HAP-1 (cell line): ENCODE measurements around the gene ST14.

Experiments
- DNase-seq, 2 experiments: peaks; one replicate each; pipeline ENCODE4 v3.0.0-alpha.2; 2016 to 2020; ENCODE audit warnings: low spot score in 2 of 2
- H3K27me3 ChIP-seq: fragments of 250-450 bp; sonication (Bioruptor Pico); 2 replicates; pipeline ENCODE4 v1.5.1; 2020; ENCODE audit warnings: low read depth, mild to moderate bottlenecking, moderate library complexity
- H3K36me3 ChIP-seq: fragments of 250-450 bp; sonication (Bioruptor Pico); replicated peaks from 2 replicates; pipeline ENCODE4 v1.5.1; 2020; ENCODE audit warnings: mild to moderate bottlenecking
- H3K4me1 ChIP-seq: fragments of 250-450 bp; sonication (Bioruptor Pico); 2 replicates; pipeline ENCODE4 v1.5.1; 2020; ENCODE audit warnings: mild to moderate bottlenecking
- H3K4me3 ChIP-seq: fragments of 250-450 bp; sonication (Bioruptor Pico); 2 replicates; pipeline ENCODE4 v1.5.1; 2020; ENCODE audit warnings: mild to moderate bottlenecking, moderate library complexity
- H3K9me3 ChIP-seq: fragments of 250-450 bp; sonication (Bioruptor Pico); 2 replicates; pipeline ENCODE4 v1.5.1; 2020; ENCODE audit warnings: mild to moderate bottlenecking, moderate library complexity
- in situ Hi-C: fragments of 300-500 bp; cut with MboI; formaldehyde crosslinking; loops from 3 replicates; pipeline ENCODE4 v1.14.3; 2020; ENCODE audit warnings: low sequenced_read_pairs, inconsistent platforms, mixed read lengths

The ST14 gene

GRCh38 chr11:130208241-130209127, 48.9 kb downstream of the ST14 start:
- Histone ChIP-seq H3K4me3 (no peak overlapping the region), H3K9me3 (no peaks in the 10 kb centered on the region), H3K4me1 (no peaks in the 10 kb centered on the region), H3K36me3 (no peaks in the 10 kb centered on the region), H3K27me3 (no peaks in the 10 kb centered on the region)
- in situ Hi-C loops, result no loop called here
- DNase-seq, result no peak

GRCh38 chr11:130209128-130209932, 49.7 kb downstream of the ST14 start:
- H3K4me1 ChIP-seq, result no peaks in the 10 kb centered on the region
- no peak for DNase-seq
- no peak overlapping the region for H3K4me3 ChIP-seq
- no peaks in the 10 kb centered on the region for H3K27me3 ChIP-seq
- in situ Hi-C loops, result no loop called here
- no peaks in the 10 kb centered on the region for H3K36me3 ChIP-seq
- no peaks in the 10 kb centered on the region for H3K9me3 ChIP-seq

- no peak for DNase-seq
- no peaks in the 10 kb centered on the region for H3K9me3 ChIP-seq
- no peaks in the 10 kb centered on the region for H3K36me3 ChIP-seq
- no peak overlapping the region for H3K4me3 ChIP-seq
- in situ Hi-C loops, result loop anchor here (10.0 kb wide), 2 partner anchors 215 to 655 kb away; partner anchors contain the start of gene ADAMTS8
- no peaks in the 10 kb centered on the region for H3K4me1 ChIP-seq
- H3K27me3 ChIP-seq, result no peaks in the 10 kb centered on the region
These were observed 50.6 kb downstream of the ST14 start for GRCh38 chr11:130209954-130210854.

GRCh38 chr11:130211144-130211543, 51.6 kb downstream of the ST14 start:
- no peak overlapping the region for H3K4me3 ChIP-seq
- H3K9me3 ChIP-seq, result no peaks in the 10 kb centered on the region
- no peaks in the 10 kb centered on the region for H3K36me3 ChIP-seq
- no peaks in the 10 kb centered on the region for H3K27me3 ChIP-seq
- no peak for DNase-seq
- H3K4me1 ChIP-seq, result no peaks in the 10 kb centered on the region
- in situ Hi-C loops, result loop anchor here (10.0 kb wide), 2 partner anchors 214 to 654 kb away; partner anchors contain the start of gene ADAMTS8

GRCh38 chr11:130211781-130212401, 52.3 kb downstream of the ST14 start:
- no peaks in the 10 kb centered on the region for H3K9me3 ChIP-seq
- in situ Hi-C loops, result loop anchor here (10.0 kb wide), 2 partner anchors 213 to 653 kb away; partner anchors contain the start of gene ADAMTS8
- H3K4me3 ChIP-seq, result no peak overlapping the region
- no peaks in the 10 kb centered on the region for H3K36me3 ChIP-seq
- no peaks in the 10 kb centered on the region for H3K27me3 ChIP-seq
- DNase-seq, result no peak
- no peaks in the 10 kb centered on the region for H3K4me1 ChIP-seq

- no peaks in the 10 kb centered on the region for H3K4me1 ChIP-seq
- H3K27me3 ChIP-seq, result no peaks in the 10 kb centered on the region
- no peaks in the 10 kb centered on the region for H3K9me3 ChIP-seq
- DNase-seq, result no peak
- in situ Hi-C loops, result loop anchor here (10.0 kb wide), 2 partner anchors 212 to 652 kb away; partner anchors contain the start of gene ADAMTS8
- no peak overlapping the region for H3K4me3 ChIP-seq
- no peaks in the 10 kb centered on the region for H3K36me3 ChIP-seq
These were observed 52.9 kb downstream of the ST14 start for GRCh38 chr11:130212431-130212961.

- H3K4me3 ChIP-seq, result no peak overlapping the region
- no peaks in the 10 kb centered on the region for H3K36me3 ChIP-seq
- H3K4me1 ChIP-seq, result no peaks in the 10 kb centered on the region
- no peaks in the 10 kb centered on the region for H3K9me3 ChIP-seq
- DNase-seq, result peak; percentile 34 to 84
- in situ Hi-C loops, result loop anchor here (10.0 kb wide), 2 partner anchors 211 to 651 kb away; partner anchors contain the start of gene ADAMTS8
- no peaks in the 10 kb centered on the region for H3K27me3 ChIP-seq
These were observed 53.8 kb downstream of the ST14 start for GRCh38 chr11:130213143-130213978.

GRCh38 chr11:130213979-130214281, 54.3 kb downstream of the ST14 start:
- in situ Hi-C loops, result loop anchor here (10.0 kb wide), 2 partner anchors 211 to 651 kb away; partner anchors contain the start of gene ADAMTS8
- Histone ChIP-seq H3K27me3 (no peaks in the 10 kb centered on the region), H3K4me3 (no peak overlapping the region), H3K9me3 (no peaks in the 10 kb centered on the region), H3K4me1 (no peaks in the 10 kb centered on the region), H3K36me3 (no peaks in the 10 kb centered on the region)
- DNase-seq, result no peak

GRCh38 chr11:130214861-130215530, 55.4 kb downstream of the ST14 start:
- Histone ChIP-seq H3K36me3 (no peaks in the 10 kb centered on the region), H3K4me3 (no peak overlapping the region), H3K27me3 (no peaks in the 10 kb centered on the region), H3K9me3 (no peaks in the 10 kb centered on the region), H3K4me1 (no peaks in the 10 kb centered on the region)
- DNase-seq, result no peak
- in situ Hi-C loops, result loop anchor here (10.0 kb wide), 2 partner anchors 210 to 650 kb away; partner anchors contain the start of gene ADAMTS8

- Histone ChIP-seq H3K9me3 (no peaks in the 10 kb centered on the region), H3K4me1 (no peaks in the 10 kb centered on the region), H3K36me3 (no peaks in the 10 kb centered on the region), H3K4me3 (no peak overlapping the region), H3K27me3 (no peaks in the 10 kb centered on the region)
- DNase-seq, result no peak
- in situ Hi-C loops, result loop anchor here (10.0 kb wide), 2 partner anchors 209 to 649 kb away; partner anchors contain the start of gene ADAMTS8
These were observed 56.1 kb downstream of the ST14 start for GRCh38 chr11:130215531-130216220.

GRCh38 chr11:130216221-130216550, 56.6 kb downstream of the ST14 start:
- H3K27me3 ChIP-seq, result no peaks in the 10 kb centered on the region
- H3K36me3 ChIP-seq, result no peaks in the 10 kb centered on the region
- no peaks in the 10 kb centered on the region for H3K9me3 ChIP-seq
- DNase-seq, result no peak
- in situ Hi-C loops, result loop anchor here (10.0 kb wide), 2 partner anchors 209 to 649 kb away; partner anchors contain the start of gene ADAMTS8
- no peak overlapping the region for H3K4me3 ChIP-seq
- no peaks in the 10 kb centered on the region for H3K4me1 ChIP-seq
